Activated CD8-positive, alpha-beta T cell treated with anti-CD3 and anti-CD28 coated beads, Interleukin-2, amount 10 ng/mL, durations not matched to agents 7 days and 5 days (primary cell): ENCODE results near the gene CLPSL1. TPM values are rescaled to one million over a fixed set of nuclear protein-coding genes. Genes with fewer than 3 reads are reported as not detected.
A peak's percentile ranks its signal among the peaks of the same experiment; 100 is the strongest.

Source experiments
- ATAC-seq: fragments of 150-1000 bp; cut with Tn5 transposase; one replicate; pipeline ENCODE4 v1.10.0; 2021; ENCODE audit warnings: moderate library complexity
- CTCF ChIA-PET: fragments of 350-600 bp; sonication (Branson Sonifier 250); formaldehyde crosslinking; loops from one replicate; lab custom pipeline; 2021; ENCODE audit warnings: antibody characterized with exemption; lab: Charles Lee
- POLR2A ChIA-PET: fragments of 350-600 bp; sonication (Branson Sonifier 250); formaldehyde crosslinking; loops from one replicate; lab custom pipeline; 2021; ENCODE audit warnings: antibody characterized with exemption; lab: Charles Lee
- DNase-seq: peaks from one replicate; pipeline ENCODE4 v3.0.0-alpha.2; 2020
- H3K27ac Mint-ChIP-seq: one replicate; pipeline ENCODE4 v1.8.0; 2021; ENCODE audit warnings: mild to moderate bottlenecking, mixed read lengths
- H3K27me3 Mint-ChIP-seq: one replicate; pipeline ENCODE4 v1.8.0; 2021; ENCODE audit warnings: low read depth, mixed read lengths
- H3K36me3 Mint-ChIP-seq: one replicate; pipeline ENCODE4 v1.8.0; 2021; ENCODE audit warnings: low read depth, mixed read lengths
- H3K4me1 Mint-ChIP-seq: one replicate; pipeline ENCODE4 v1.8.0; 2021; ENCODE audit warnings: low read depth, mixed read lengths
- H3K4me3 Mint-ChIP-seq: one replicate; pipeline ENCODE4 v1.8.0; 2021; ENCODE audit warnings: mild to moderate bottlenecking, mixed read lengths
- H3K9me3 Mint-ChIP-seq: one replicate; pipeline ENCODE4 v1.8.0; 2022; ENCODE audit warnings: mixed read lengths; ENCODE audit not compliant: insufficient read depth
- total RNA-seq, 2 experiments: library from RNA; stranded (reverse); gene quantifications; one replicate each; pipeline ENCODE4 v1.2.3, GENCODE V29; 2021

Gene CLPSL1
- total RNA-seq, 2 experiments from 2014 or later, result not detected

DNA sequence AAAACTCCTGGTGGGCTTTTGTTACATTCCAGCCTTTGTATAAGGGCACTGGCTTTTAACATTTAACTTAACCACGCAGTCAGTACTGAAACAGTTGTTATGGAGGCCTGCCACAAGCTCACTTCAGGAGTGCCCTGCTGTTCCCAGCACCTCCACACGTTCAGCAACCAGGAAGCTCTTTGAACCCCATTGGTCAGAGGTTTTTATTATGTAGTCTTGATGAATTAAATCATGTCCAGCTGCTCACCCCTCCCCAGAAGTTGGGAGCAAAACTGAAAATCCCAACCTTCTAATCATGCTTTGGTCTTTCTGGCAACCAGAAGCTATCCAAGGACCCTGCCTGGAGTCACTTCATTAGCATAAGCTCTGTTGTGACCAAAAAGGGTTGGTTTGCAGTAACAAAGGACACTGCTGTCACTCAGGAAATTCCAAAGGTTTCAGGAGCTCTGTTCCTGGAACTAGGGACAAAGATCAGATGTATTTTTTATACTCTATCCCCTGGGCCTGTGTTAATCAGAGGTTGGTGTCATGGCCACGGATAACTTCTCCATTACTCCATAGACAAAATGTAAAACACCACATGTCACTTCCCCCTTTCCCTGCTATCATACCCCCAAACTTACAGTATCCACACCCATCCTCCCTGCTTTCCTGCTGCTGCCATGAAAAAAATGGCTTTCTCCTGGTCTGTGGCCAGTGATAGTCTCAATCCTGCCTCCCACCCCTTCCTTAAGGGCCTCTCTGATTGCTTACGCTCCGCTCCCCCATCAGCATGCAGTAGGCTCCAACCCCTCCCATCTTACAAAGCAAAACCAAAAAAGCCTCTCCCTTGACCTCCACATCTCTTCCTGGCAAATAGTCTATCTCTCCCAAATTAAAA, 40.9 kb upstream of the CLPSL1 start:
- Mint-ChIP-seq H3K36me3 (no peaks in the 10 kb centered on the region), H3K4me3 (no peak overlapping the region), H3K9me3 (no peaks in the 10 kb centered on the region), H3K27me3 (no peaks in the 10 kb centered on the region), H3K4me1 (peaks cover 23% of the 10 kb centered on the region), H3K27ac (no peak overlapping the region)
- ChIA-PET CTCF (interaction anchor here (0.9 to 10.3 kb wide), 8 partner anchors 111 to 217 kb away, joined by 3 to 259 read pairs (median 17); no protein-coding TSS in a partner anchor), POLR2A (no interaction called here)
- ATAC-seq, result no peak
- no peak for DNase-seq

DNA sequence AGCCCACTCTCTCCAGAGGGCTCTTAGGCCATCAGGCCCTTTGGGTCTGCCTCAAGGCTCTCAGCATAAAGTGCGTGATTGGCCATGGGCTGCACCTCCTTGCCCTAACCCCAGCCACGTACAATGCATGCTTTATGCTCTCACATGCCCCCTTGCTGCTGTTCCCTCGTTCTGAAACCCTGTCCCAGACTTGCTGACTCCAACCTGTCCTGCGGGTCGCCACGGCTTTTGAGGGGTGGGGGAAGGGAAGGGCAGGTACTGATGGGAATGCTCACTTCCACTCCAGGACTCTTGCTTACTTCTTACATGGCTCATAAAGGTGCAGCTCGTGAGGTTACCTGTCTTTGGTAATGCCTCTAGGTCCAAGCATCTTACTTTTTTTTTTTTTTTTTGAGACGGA, 38.0 kb upstream of the CLPSL1 start:
- ChIA-PET POLR2A (no interaction called here), CTCF (no interaction called here)
- Mint-ChIP-seq H3K36me3 (no peaks in the 10 kb centered on the region), H3K4me1 (peaks cover under 1% of the 10 kb centered on the region), H3K9me3 (peaks cover 4% of the 10 kb centered on the region), H3K27ac (no peak overlapping the region), H3K27me3 (no peaks in the 10 kb centered on the region), H3K4me3 (no peak overlapping the region)
- DNase-seq (no peak), ATAC-seq (no peak)

DNA sequence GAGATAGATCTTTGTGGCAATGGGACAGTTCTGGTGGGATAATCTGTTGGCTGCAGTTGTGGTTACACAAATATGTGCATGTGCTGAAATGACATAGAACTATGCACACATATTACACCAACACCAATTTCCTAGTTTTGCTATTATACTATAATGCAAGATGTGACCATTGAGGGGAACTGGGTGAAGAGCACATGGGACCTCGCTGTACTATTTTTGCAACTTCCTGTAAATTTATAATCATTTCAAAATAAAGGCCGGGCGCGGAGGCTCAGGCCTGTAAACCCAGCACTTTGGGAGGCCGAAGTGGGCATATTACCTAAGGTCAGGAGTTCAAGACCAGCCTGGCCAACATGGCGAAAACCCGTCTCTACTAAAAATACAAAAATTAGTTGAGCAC, 35.3 kb upstream of the CLPSL1 start:
- ChIA-PET CTCF (no interaction called here), POLR2A (no interaction called here)
- Mint-ChIP-seq H3K27me3 (no peaks in the 10 kb centered on the region), H3K36me3 (peaks cover 2% of the 10 kb centered on the region), H3K27ac (no peak overlapping the region), H3K4me1 (no peaks in the 10 kb centered on the region), H3K9me3 (peaks cover 5% of the 10 kb centered on the region), H3K4me3 (no peak overlapping the region)
- no peak for DNase-seq
- no peak for ATAC-seq

DNA sequence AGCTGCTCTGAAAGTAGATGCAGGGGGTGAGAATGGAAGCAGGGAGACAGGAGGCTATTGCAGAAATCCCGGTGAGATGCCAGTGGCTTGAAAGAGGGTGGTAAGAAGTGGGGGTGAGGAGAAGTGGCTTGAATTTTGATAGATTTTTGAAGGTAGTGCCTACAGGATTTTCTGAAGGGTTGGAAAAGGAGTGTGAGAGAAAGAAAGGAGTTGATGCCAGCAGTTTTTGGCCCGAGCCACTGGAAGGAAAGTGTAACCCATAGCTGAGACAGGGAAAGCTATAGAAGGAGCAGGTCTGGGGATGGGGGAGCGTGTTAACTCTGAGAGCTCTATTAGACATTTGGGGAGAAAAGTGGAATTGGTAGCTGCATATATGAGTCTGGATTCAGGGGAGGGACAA, 34.3 kb upstream of the CLPSL1 start:
- peaks cover 5% of the 10 kb centered on the region for H3K9me3 Mint-ChIP-seq
- POLR2A ChIA-PET, result no interaction called here
- CTCF ChIA-PET, result interaction anchor here (1.2 kb wide), 1 partner anchor 10 kb away, joined by 7 read pairs; the partner anchor contains the start of gene ARMC12
- no peak overlapping the region for H3K27ac Mint-ChIP-seq
- ATAC-seq (no peak), DNase-seq (no peak)
- H3K4me3 Mint-ChIP-seq, result no peak overlapping the region
- peaks cover 2% of the 10 kb centered on the region for H3K36me3 Mint-ChIP-seq
- H3K4me1 Mint-ChIP-seq, result no peaks in the 10 kb centered on the region
- H3K27me3 Mint-ChIP-seq, result no peaks in the 10 kb centered on the region

DNA sequence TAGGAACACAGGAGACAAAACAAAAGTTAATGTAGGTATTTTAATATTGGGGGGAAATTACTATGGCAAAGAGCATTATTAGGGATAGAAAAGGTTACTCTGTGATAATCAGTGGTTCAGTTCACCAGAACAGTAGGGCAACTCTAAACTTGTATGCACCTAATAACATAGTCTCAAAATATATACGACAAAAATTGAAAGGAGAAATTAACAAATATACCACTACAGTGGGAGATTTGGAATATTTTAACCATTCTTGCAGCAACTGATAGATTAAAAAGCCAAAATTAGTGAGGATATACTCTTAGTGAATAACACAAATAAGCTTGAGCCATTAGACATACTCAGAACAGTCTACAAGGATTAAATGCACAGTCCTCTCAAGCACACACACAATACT, 32.9 kb upstream of the CLPSL1 start:
- peaks cover 2% of the 10 kb centered on the region for H3K36me3 Mint-ChIP-seq
- H3K4me3 Mint-ChIP-seq, result no peak overlapping the region
- DNase-seq, result no peak
- ATAC-seq, result no peak
- H3K4me1 Mint-ChIP-seq, result no peaks in the 10 kb centered on the region
- H3K27me3 Mint-ChIP-seq, result no peaks in the 10 kb centered on the region
- CTCF ChIA-PET, result no interaction called here
- H3K27ac Mint-ChIP-seq, result no peak overlapping the region
- peaks cover 5% of the 10 kb centered on the region for H3K9me3 Mint-ChIP-seq
- POLR2A ChIA-PET, result no interaction called here

DNA sequence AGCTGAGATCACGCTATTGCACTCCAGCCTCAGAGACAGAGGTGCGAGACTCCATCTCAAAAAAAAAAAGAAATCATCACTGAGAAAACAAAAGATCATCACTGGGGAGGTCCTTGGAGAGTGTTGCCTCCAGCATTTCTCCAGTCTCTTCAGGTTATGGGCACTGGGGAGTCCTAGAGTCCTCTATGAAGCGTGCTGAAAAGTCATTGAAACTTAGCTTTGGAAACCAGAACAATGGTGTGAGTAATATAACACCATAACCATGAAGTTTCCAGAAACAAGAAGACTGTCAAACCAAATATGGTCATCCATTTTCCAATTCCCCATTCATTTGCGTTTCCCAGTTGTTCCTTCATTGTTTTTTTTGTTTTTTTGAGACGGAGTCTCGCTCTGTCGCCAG, 30.3 kb upstream of the CLPSL1 start:
- Mint-ChIP-seq H3K36me3 (peaks cover 2% of the 10 kb centered on the region), H3K9me3 (peaks cover 5% of the 10 kb centered on the region), H3K27ac (no peak overlapping the region), H3K4me1 (peaks cover 9% of the 10 kb centered on the region), H3K27me3 (no peaks in the 10 kb centered on the region), H3K4me3 (no peak overlapping the region)
- DNase-seq (no peak), ATAC-seq (no peak)
- CTCF ChIA-PET, result interaction anchor here (0.8 to 2.3 kb wide), 3 partner anchors 14 to 228 kb away, joined by 3 to 9 read pairs (median 5); partner anchors contain the start of gene ARMC12
- POLR2A ChIA-PET, result no interaction called here

DNA sequence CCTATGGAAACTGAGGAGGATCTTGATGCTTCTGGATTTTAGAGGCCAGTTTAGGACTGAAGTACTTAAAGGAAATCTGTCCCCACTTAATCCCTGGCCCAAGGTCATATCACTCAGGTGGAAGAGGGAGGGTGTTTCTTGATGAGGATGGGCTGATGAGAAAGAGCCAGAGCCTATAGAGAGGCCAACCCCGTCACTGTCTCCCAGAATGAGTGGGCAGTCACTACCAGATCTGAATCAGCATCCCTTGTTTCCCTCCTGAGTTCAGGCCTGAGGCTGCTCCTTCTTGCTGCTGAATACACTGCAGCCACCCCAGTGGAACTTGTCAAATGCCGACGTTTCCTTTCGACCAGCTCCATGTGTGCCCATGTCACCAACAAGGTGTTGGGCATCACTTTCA, 29.2 kb upstream of the CLPSL1 start:
- Mint-ChIP-seq H3K4me3 (no peak overlapping the region), H3K36me3 (peaks cover 2% of the 10 kb centered on the region), H3K4me1 (peaks cover 9% of the 10 kb centered on the region), H3K27me3 (no peaks in the 10 kb centered on the region), H3K9me3 (peaks cover 5% of the 10 kb centered on the region), H3K27ac (no peak overlapping the region)
- ATAC-seq (no peak), DNase-seq (no peak)
- ChIA-PET POLR2A (no interaction called here), CTCF (interaction anchor here (2.3 kb wide), 1 partner anchor 15 kb away, joined by 9 read pairs; the partner anchor contains the start of gene ARMC12)

DNA sequence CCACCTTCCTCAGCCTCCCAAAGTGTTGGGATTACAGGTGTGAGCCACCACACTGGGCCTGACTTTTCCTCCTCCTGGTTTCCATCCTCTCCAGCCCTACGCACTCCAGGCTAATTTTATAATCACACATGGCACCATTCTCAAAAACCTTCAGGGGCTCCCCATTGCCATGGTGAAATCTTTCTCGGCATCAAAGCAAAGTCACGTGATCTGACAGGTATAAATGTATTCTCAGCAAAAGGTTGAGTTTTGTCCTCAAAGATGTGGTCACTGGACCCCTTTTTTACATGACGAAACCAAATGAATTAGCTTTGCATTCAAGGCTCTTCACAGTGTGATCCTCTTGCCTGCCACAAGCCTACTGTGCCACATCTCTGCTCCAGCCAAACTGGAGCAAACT, 28.5 kb upstream of the CLPSL1 start:
- Mint-ChIP-seq H3K9me3 (peaks cover 5% of the 10 kb centered on the region), H3K27ac (no peak overlapping the region), H3K4me1 (peaks cover 9% of the 10 kb centered on the region), H3K4me3 (no peak overlapping the region), H3K36me3 (peaks cover 2% of the 10 kb centered on the region), H3K27me3 (peaks cover under 1% of the 10 kb centered on the region)
- CTCF ChIA-PET, result no interaction called here
- POLR2A ChIA-PET, result no interaction called here
- DNase-seq, result no peak
- ATAC-seq, result no peak

DNA sequence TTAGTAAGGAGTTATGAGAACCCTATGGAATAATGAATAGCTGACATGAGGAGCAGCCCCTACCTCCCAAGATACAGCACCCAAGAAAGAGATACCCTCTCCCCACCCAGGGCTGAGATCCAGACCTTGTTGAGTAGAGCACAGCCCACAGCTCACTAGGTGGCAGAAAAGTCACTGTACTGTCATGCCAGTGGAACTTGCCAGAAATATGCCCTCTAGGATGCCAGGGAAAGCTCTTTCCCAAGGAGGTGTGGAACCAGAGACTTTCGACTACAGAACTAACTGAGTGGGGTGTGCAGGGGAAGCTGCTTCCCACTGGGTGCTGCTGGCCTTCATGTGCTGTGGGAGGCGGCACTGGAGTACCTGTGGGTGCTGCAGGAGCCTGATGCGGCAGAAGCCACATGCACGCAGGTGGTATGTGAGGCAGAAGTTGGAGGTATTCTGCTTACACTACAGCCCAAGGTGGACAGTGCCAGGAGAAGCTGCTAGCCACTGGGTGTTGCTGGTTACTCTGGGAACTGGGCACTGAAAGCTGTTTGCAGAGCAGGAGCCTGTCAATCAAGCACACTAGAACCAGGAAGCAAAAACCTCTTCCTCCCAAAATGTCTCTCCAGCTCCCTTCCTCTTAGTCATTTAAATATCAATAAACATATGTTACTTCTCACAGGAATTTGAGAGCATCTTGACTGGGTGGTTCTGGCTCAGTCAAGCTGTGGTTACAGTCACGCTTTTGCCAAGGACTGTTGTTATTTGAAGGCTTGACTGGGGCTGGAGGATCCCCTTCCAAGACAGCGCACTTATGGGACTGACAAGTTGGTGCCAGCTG, 26.2 kb upstream of the CLPSL1 start:
- Mint-ChIP-seq H3K27ac (peak overlapping the region; percentile 36), H3K36me3 (no peaks in the 10 kb centered on the region), H3K9me3 (no peaks in the 10 kb centered on the region), H3K27me3 (peaks cover 9% of the 10 kb centered on the region), H3K4me3 (no peak overlapping the region), H3K4me1 (peaks cover 12% of the 10 kb centered on the region)
- DNase-seq (no peak), ATAC-seq (no peak)
- CTCF ChIA-PET, result interaction anchor here (0.8 to 1.7 kb wide), 3 partner anchors 11 to 186 kb away, joined by 3 to 10 read pairs (median 3); partner anchors contain the start of gene ARMC12
- POLR2A ChIA-PET, result no interaction called here

DNA sequence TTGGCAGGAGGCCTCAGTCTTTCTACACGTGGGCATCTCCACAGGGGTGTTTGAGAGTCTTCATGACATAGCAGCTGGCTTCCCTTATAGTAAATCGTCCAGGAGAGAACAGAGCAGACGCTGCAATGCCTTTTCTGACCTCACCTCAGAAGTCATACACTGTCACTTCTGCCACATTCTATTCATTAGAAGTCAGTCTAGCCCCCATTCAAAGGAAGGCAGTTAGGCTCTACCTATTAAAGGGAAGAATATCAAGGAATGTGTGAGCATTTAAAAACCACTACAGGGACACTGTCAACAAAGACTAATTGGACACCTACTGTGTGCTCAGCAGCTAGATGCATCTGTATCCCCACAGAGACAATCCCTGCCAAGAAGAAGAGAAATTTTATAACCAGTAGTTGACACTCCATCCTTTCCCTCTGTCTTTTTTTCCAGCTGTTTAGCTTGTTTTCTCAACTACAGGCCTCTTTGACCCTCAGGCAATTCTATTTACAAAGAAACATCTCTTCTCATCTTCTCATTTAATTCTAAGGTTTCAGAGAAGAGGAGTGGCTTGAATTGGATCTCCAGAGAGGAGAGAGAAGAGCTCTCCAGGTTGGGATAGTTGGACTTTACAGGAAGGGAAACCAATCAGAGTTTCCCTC, 25.4 kb upstream of the CLPSL1 start:
- Mint-ChIP-seq H3K36me3 (no peaks in the 10 kb centered on the region), H3K4me3 (no peak overlapping the region), H3K9me3 (no peaks in the 10 kb centered on the region), H3K27ac (peak overlapping the region; percentile 36), H3K4me1 (peaks cover 12% of the 10 kb centered on the region), H3K27me3 (peaks cover 13% of the 10 kb centered on the region)
- CTCF ChIA-PET, result interaction anchor here (0.5 to 1.7 kb wide), 4 partner anchors 10 to 201 kb away, joined by 3 to 10 read pairs (median 3); partner anchors contain the start of gene ARMC12
- ATAC-seq (no peak), DNase-seq (no peak)
- POLR2A ChIA-PET, result no interaction called here

DNA sequence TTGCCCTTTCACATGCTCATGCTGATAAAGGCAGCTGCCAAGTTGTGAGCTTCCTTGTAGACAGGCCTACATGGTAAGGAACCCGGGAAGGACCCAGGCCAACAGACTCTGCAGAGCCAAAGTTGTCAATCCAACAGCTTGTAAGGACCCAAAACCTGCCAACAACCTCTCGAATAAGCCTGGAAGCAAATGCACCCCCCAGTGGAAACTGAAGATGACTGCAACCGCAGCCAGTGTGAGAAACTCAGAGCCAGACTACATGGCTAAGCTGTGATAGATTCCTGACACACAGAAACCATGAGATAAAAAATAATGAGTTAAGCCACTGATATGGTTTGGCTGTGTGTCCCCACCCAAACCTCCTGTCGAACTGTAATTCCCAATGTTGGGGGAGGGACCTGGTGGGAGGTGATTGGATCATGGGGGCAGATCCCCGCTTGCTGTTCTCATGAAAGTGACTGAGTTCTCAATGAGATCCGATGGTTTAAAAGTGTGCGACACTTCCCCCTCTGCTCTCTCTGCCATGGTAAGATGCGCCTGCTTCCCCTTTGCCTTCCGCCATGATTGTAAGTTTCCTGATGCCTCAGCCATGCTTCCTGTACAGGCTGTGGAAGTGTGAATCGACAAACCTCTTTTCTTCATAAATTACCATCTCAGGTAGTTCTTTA, 23.2 kb upstream of the CLPSL1 start:
- no peak for ATAC-seq
- Mint-ChIP-seq H3K27ac (no peak overlapping the region), H3K36me3 (no peaks in the 10 kb centered on the region), H3K9me3 (no peaks in the 10 kb centered on the region), H3K4me1 (peaks cover 12% of the 10 kb centered on the region), H3K27me3 (peaks cover 20% of the 10 kb centered on the region), H3K4me3 (no peak overlapping the region)
- peak; percentile 47 for DNase-seq
- POLR2A ChIA-PET, result no interaction called here
- CTCF ChIA-PET, result interaction anchor here (0.6 to 1.3 kb wide), 3 partner anchors 9 to 180 kb away, joined by 3 read pairs; no protein-coding TSS in a partner anchor
